ENCODE results near the gene CPED1. TPM values are rescaled to one million over a fixed set of nuclear protein-coding genes. Genes with fewer than 3 reads are reported as not detected.

CPED1 gene
- total RNA-seq, 1 donor from 2014 or later, result not detected

DNA sequence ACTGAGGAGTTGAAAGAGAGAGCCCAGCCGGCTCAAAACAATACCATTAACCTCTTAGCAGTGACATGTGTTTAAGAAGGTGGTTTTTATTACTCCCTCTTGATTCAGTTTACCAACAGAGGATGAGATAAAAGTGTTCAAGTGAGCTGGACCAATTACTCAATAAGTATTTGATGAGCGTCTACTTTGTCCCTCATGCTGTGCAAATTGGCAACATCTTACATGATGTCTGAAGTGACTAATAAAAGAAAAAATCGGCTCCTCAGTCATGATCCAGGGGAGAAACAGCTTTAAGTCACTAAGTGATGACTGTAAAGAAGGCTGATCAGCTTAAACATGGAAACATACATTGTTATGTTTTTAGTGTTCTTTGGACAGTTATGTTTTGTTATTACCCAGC, 348.1 kb downstream of the CPED1 start:
- Histone ChIP-seq H3K4me1 (no peaks in the 10 kb centered on the region), H3K79me2 (ENCODE audit: low read depth) (no peaks in the 10 kb centered on the region), H3K9me3 (ENCODE audit: low read depth) (no peaks in the 10 kb centered on the region), H3K4me3 (no peak overlapping the region), H3K4me2 (no peak overlapping the region), H4K20me1 (ENCODE audit: low read depth) (no peaks in the 10 kb centered on the region), H2AFZ (replicated peaks) (no peak overlapping the region), H3F3A (ENCODE audit: low read depth) (no peaks in the 10 kb centered on the region), H3K27ac (no peak overlapping the region), H3K27me3 (peaks cover 19% of the 10 kb centered on the region), H3K36me3 (no peaks in the 10 kb centered on the region), H3K9ac (no peak overlapping the region)
- Mint-ChIP-seq H3K27me3 (ENCODE audit: insufficient read depth, low read depth) (peaks cover 6% of the 10 kb centered on the region), H3K4me1 (no peaks in the 10 kb centered on the region), H3K36me3 (no peaks in the 10 kb centered on the region), H3K4me3 (no peak overlapping the region), H3K9me3 (no peaks in the 10 kb centered on the region), H3K27ac (no peak overlapping the region)
- TF ChIP-seq EZH2phosphoT487 (IDR thresholded peaks at IDR 0.05) (no peak), CTCF (IDR thresholded peaks at IDR 0.05) (no peak)
- DNase-seq (ENCODE audit: low spot score), result no peak

GRCh38 chr7:121337398-121337797, 348.9 kb downstream of the CPED1 start:
- peak; percentile 11 for TF ChIP-seq CTCF (IDR thresholded peaks at IDR 0.05)
- TF ChIP-seq EZH2phosphoT487 (IDR thresholded peaks at IDR 0.05), result no peak
- no peak for TF ChIP-seq EZH2 (IDR thresholded peaks at IDR 0.05)
- peaks cover 5% of the 10 kb centered on the region for H3K27me3 Mint-ChIP-seq (ENCODE audit: insufficient read depth, low read depth)
- peaks cover 4% of the 10 kb centered on the region for H3K36me3 Mint-ChIP-seq

DNA sequence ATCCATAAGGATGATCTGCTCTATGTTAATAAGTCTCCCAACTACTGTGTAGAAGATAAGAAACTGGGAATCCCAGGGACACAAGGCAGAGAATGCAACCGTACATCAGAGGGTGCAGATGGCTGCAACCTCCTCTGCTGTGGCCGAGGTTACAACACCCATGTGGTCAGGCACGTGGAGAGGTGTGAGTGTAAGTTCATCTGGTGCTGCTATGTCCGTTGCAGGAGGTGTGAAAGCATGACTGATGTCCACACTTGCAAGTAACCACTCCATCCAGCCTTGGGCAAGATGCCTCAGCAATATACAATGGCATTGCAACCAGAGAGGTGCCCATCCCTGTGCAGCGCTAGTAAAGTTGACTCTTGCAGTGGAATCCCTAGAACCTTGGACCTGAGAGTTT, 350.6 kb downstream of the CPED1 start:
- Histone ChIP-seq H3K27ac (no peak overlapping the region), H3F3A (ENCODE audit: low read depth) (no peaks in the 10 kb centered on the region), H4K20me1 (ENCODE audit: low read depth) (no peaks in the 10 kb centered on the region), H2AFZ (replicated peaks) (no peak overlapping the region), H3K79me2 (ENCODE audit: low read depth) (no peaks in the 10 kb centered on the region), H3K36me3 (no peaks in the 10 kb centered on the region), H3K4me2 (no peak overlapping the region), H3K9me3 (ENCODE audit: low read depth) (no peaks in the 10 kb centered on the region), H3K4me1 (no peaks in the 10 kb centered on the region), H3K27me3 (no peaks in the 10 kb centered on the region), H3K9ac (no peak overlapping the region), H3K4me3 (no peak overlapping the region)
- H3K4me1 Mint-ChIP-seq, result no peaks in the 10 kb centered on the region
- H3K9me3 Mint-ChIP-seq, result no peaks in the 10 kb centered on the region
- peaks cover 4% of the 10 kb centered on the region for H3K36me3 Mint-ChIP-seq
- no peak overlapping the region for H3K27ac Mint-ChIP-seq
- DNase-seq (ENCODE audit: low spot score), result no peak
- TF ChIP-seq CTCF (IDR thresholded peaks at IDR 0.05) (no peak), EZH2 (IDR thresholded peaks at IDR 0.05) (no peak), EZH2phosphoT487 (IDR thresholded peaks at IDR 0.05) (no peak)
- peaks cover 5% of the 10 kb centered on the region for H3K27me3 Mint-ChIP-seq (ENCODE audit: insufficient read depth, low read depth)
- H3K4me3 Mint-ChIP-seq, result no peak overlapping the region

More at GRCh38 chr7:121337398-121337797, 348.9 kb downstream of the CPED1 start:
- Histone ChIP-seq H3K79me2 (ENCODE audit: low read depth) (no peaks in the 10 kb centered on the region), H3F3A (ENCODE audit: low read depth) (no peaks in the 10 kb centered on the region), H3K9me3 (ENCODE audit: low read depth) (no peaks in the 10 kb centered on the region), H3K4me1 (no peaks in the 10 kb centered on the region), H3K27ac (no peak overlapping the region), H3K9ac (no peak overlapping the region), H3K4me2 (no peak overlapping the region), H2AFZ (replicated peaks) (no peak overlapping the region), H4K20me1 (ENCODE audit: low read depth) (no peaks in the 10 kb centered on the region), H3K36me3 (no peaks in the 10 kb centered on the region), H3K4me3 (no peak overlapping the region), H3K27me3 (peaks cover 11% of the 10 kb centered on the region)
- no peaks in the 10 kb centered on the region for H3K4me1 Mint-ChIP-seq
- H3K27ac Mint-ChIP-seq, result no peak overlapping the region
- no peak overlapping the region for H3K4me3 Mint-ChIP-seq
- no peak for DNase-seq (ENCODE audit: low spot score)
- H3K9me3 Mint-ChIP-seq, result no peaks in the 10 kb centered on the region
